ENCODE results near the gene SSUH2.

Gene SSUH2

GRCh38 chr3:8642001-8642400, 2.6 kb downstream of the SSUH2 start:
- no peak for DNase-seq (ENCODE audit: low spot score)

GRCh38 chr3:8641472-8641871, 3.1 kb downstream of the SSUH2 start:
- Histone ChIP-seq H3K27me3 (ENCODE audit: insufficient read depth, poor library complexity, severe bottlenecking) (no peaks in the 10 kb centered on the region), H3K36me3 (ENCODE audit: low read depth) (no peaks in the 10 kb centered on the region), H3K27ac (ENCODE audit: poor library complexity, severe bottlenecking) (no peak overlapping the region), H3K4me3 (ENCODE audit: severe bottlenecking) (no peak overlapping the region), H3K9me3 (ENCODE audit: severe bottlenecking) (no peaks in the 10 kb centered on the region), H3K4me1 (ENCODE audit: insufficient read depth, poor library complexity, severe bottlenecking) (no peaks in the 10 kb centered on the region)
- TF ChIP-seq CTCF (IDR thresholded peaks at IDR 0.05; ENCODE audit: poor library complexity, severe bottlenecking), result no peak
- DNase-seq (ENCODE audit: low spot score) (no peak), ATAC-seq (ENCODE audit: low read depth) (no peak)

More at GRCh38 chr3:8642001-8642400, 2.6 kb downstream of the SSUH2 start:
- ATAC-seq (ENCODE audit: low read depth), result no peak
- Histone ChIP-seq H3K27me3 (ENCODE audit: insufficient read depth, poor library complexity, severe bottlenecking) (no peaks in the 10 kb centered on the region), H3K27ac (ENCODE audit: poor library complexity, severe bottlenecking) (no peak overlapping the region), H3K9me3 (ENCODE audit: severe bottlenecking) (no peaks in the 10 kb centered on the region), H3K4me3 (ENCODE audit: severe bottlenecking) (no peak overlapping the region), H3K4me1 (ENCODE audit: insufficient read depth, poor library complexity, severe bottlenecking) (no peaks in the 10 kb centered on the region), H3K36me3 (ENCODE audit: low read depth) (no peaks in the 10 kb centered on the region)
- no peak for TF ChIP-seq CTCF (IDR thresholded peaks at IDR 0.05; ENCODE audit: poor library complexity, severe bottlenecking)

- Histone ChIP-seq H3K4me1 (ENCODE audit: insufficient read depth, poor library complexity, severe bottlenecking) (no peaks in the 10 kb centered on the region), H3K9me3 (ENCODE audit: severe bottlenecking) (no peaks in the 10 kb centered on the region), H3K27ac (ENCODE audit: poor library complexity, severe bottlenecking) (no peak overlapping the region), H3K27me3 (ENCODE audit: insufficient read depth, poor library complexity, severe bottlenecking) (no peaks in the 10 kb centered on the region), H3K4me3 (ENCODE audit: severe bottlenecking) (no peak overlapping the region), H3K36me3 (ENCODE audit: low read depth) (no peaks in the 10 kb centered on the region)
- no peak for TF ChIP-seq CTCF (IDR thresholded peaks at IDR 0.05; ENCODE audit: poor library complexity, severe bottlenecking)
- peak; percentile 0 for DNase-seq (ENCODE audit: low spot score)
- ATAC-seq (ENCODE audit: low read depth), result no peak
Observed at GRCh38 chr3:8640223-8640622, 4.4 kb downstream of the SSUH2 start.

DNA sequence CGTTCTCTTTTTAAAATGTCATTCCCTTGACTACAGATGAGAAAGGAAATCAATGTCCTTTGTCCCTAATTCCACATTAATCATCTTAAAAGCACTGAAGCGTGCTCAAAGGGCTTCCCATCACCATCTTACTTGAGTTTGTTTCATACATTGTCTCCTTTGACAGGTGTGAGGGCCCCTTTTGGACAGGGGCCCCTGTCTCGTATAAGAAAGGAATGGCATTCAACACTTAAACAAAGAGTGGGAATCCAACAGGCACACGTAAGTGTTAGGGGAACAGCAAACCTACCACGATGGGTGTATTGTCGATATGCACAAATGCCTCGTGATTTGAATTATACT, 5.0 kb downstream of the SSUH2 start:
- H3K4me1 ChIP-seq (ENCODE audit: insufficient read depth, poor library complexity, severe bottlenecking), result no peaks in the 10 kb centered on the region
- TF ChIP-seq CTCF (IDR thresholded peaks at IDR 0.05; ENCODE audit: poor library complexity, severe bottlenecking), result no peak
- no peaks in the 10 kb centered on the region for H3K27me3 ChIP-seq (ENCODE audit: insufficient read depth, poor library complexity, severe bottlenecking)
- ATAC-seq (ENCODE audit: low read depth) (no peak), DNase-seq (ENCODE audit: low spot score) (no peak)
- H3K9me3 ChIP-seq (ENCODE audit: severe bottlenecking), result no peaks in the 10 kb centered on the region
- H3K4me3 ChIP-seq (ENCODE audit: severe bottlenecking), result no peak overlapping the region
- no peaks in the 10 kb centered on the region for H3K36me3 ChIP-seq (ENCODE audit: low read depth)
- no peak overlapping the region for H3K27ac ChIP-seq (ENCODE audit: poor library complexity, severe bottlenecking)

GRCh38 chr3:8638994-8639658, 5.5 kb downstream of the SSUH2 start:
- TF ChIP-seq CTCF (IDR thresholded peaks at IDR 0.05; ENCODE audit: poor library complexity, severe bottlenecking), result no peak

More at GRCh38 chr3:8638994-8639658, 5.5 kb downstream of the SSUH2 start:
- no peaks in the 10 kb centered on the region for H3K27me3 ChIP-seq (ENCODE audit: insufficient read depth, poor library complexity, severe bottlenecking)
- ATAC-seq (ENCODE audit: low read depth) (no peak), DNase-seq (ENCODE audit: low spot score) (peak; percentile 27)
- H3K4me3 ChIP-seq (ENCODE audit: severe bottlenecking), result no peak overlapping the region
- no peak overlapping the region for H3K27ac ChIP-seq (ENCODE audit: poor library complexity, severe bottlenecking)
- H3K9me3 ChIP-seq (ENCODE audit: severe bottlenecking), result no peaks in the 10 kb centered on the region
- H3K4me1 ChIP-seq (ENCODE audit: insufficient read depth, poor library complexity, severe bottlenecking), result no peaks in the 10 kb centered on the region
- H3K36me3 ChIP-seq (ENCODE audit: low read depth), result no peaks in the 10 kb centered on the region

Measured in RWPE2 (cell line).